Loucy (cell line): ENCODE measurements around the gene SPRYD7.
"Not testable (repeated sequence)": the region's sequence is repeated elsewhere in the genome, so short reads cannot be mapped to it uniquely, and the experiment has no call there.

Experiments used
- EZH2phosphoT487 ChIP-seq: fragments of 200-600 bp; IDR thresholded peaks from 2 replicates; pipeline ENCODE4 v1.6.1; 2018; ENCODE audit warnings: antibody characterized with exemption, mild to moderate bottlenecking, moderate library complexity, borderline replicate concordance
- TF ChIP-seq, protein P1 (sequence below): fragments of 200-600 bp; sonication (generic); conservative IDR thresholded peaks from 2 replicates; pipeline ENCODE4 v1.5.1; 2014; ENCODE audit warnings: mild to moderate bottlenecking, antibody characterized with exemption, low read length

DNA sequence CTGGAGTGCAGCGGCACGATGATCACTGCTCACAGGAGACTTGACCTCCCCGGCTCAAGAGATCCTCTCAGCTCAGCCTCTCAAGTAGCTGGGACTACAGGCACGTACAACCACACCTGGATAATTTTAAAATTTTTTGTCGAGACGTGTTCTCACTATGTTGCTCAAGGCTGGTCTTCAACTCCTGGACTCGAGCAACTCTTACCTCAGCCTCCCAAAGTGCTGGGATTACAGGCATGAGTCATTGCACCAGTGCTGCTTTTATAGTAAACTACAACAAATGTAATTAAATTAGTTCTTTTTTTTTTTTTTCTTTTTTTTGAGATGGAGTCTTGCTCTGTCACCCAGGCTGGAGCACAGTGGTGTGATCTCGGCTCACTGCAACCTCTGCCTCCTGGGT lies 18.0 kb downstream of the SPRYD7 start:
- TF ChIP-seq, protein P1, sequence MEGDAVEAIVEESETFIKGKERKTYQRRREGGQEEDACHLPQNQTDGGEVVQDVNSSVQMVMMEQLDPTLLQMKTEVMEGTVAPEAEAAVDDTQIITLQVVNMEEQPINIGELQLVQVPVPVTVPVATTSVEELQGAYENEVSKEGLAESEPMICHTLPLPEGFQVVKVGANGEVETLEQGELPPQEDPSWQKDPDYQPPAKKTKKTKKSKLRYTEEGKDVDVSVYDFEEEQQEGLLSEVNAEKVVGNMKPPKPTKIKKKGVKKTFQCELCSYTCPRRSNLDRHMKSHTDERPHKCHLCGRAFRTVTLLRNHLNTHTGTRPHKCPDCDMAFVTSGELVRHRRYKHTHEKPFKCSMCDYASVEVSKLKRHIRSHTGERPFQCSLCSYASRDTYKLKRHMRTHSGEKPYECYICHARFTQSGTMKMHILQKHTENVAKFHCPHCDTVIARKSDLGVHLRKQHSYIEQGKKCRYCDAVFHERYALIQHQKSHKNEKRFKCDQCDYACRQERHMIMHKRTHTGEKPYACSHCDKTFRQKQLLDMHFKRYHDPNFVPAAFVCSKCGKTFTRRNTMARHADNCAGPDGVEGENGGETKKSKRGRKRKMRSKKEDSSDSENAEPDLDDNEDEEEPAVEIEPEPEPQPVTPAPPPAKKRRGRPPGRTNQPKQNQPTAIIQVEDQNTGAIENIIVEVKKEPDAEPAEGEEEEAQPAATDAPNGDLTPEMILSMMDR = not testable (repeated sequence)
- TF ChIP-seq EZH2phosphoT487 = not testable (repeated sequence)
